Endodermal cell (in vitro differentiated cells): ENCODE results near the gene PRDM15. TPM values are rescaled to one million over a fixed set of nuclear protein-coding genes. Genes with fewer than 3 reads are reported as not detected.

Experiments used
- DNase-seq: peaks from one replicate; pipeline ENCODE4 v3.0.0-alpha.2; 2017
- H3K27ac ChIP-seq: 2 replicates; pipeline ENCODE4 v1.5.1; 2013; ENCODE audit warnings: mild to moderate bottlenecking, low read depth, low read length, moderate library complexity
- H3K27me3 ChIP-seq: 2 replicates; pipeline ENCODE4 v1.6.1; 2013; ENCODE audit warnings: mild to moderate bottlenecking, low read length, moderate library complexity; ENCODE audit not compliant: insufficient read depth, control insufficient read depth, poor library complexity, severe bottlenecking
- H3K36me3 ChIP-seq: 2 replicates; pipeline ENCODE4 v1.7.0; 2013; ENCODE audit warnings: mild to moderate bottlenecking, low read length, moderate library complexity; ENCODE audit not compliant: control insufficient read depth, insufficient read depth
- H3K4me1 ChIP-seq: one replicate; pipeline ENCODE4 v1.7.0; 2013; ENCODE audit warnings: low read length; ENCODE audit not compliant: control insufficient read depth, insufficient read depth
- H3K4me3 ChIP-seq: 2 replicates; pipeline ENCODE4 v1.5.1; 2013; ENCODE audit warnings: mild to moderate bottlenecking, low read length, moderate library complexity
- H3K9ac ChIP-seq: 2 replicates; pipeline ENCODE4 v1.6.1; 2013; ENCODE audit warnings: mild to moderate bottlenecking, low read length, moderate library complexity; ENCODE audit not compliant: poor library complexity, severe bottlenecking; ENCODE audit errors: extremely low read depth
- H3K9me3 ChIP-seq: 2 replicates; pipeline ENCODE4 v1.6.1; 2013; ENCODE audit warnings: mild to moderate bottlenecking, low read length, moderate library complexity; ENCODE audit not compliant: control insufficient read depth
- H3K27ac Mint-ChIP-seq: 2 replicates; pipeline ENCODE4 v1.8.0; 2020; ENCODE audit warnings: mixed read lengths
- H3K27me3 Mint-ChIP-seq: 2 replicates; pipeline ENCODE4 v1.8.0; 2021; ENCODE audit warnings: mild to moderate bottlenecking, mixed read lengths; ENCODE audit not compliant: insufficient read depth
- H3K36me3 Mint-ChIP-seq: 2 replicates; pipeline ENCODE4 v1.8.0; 2020; ENCODE audit warnings: low read depth, mixed read lengths
- H3K4me1 Mint-ChIP-seq: 2 replicates; pipeline ENCODE4 v1.8.0; 2020; ENCODE audit warnings: mixed read lengths
- H3K4me3 Mint-ChIP-seq: 2 replicates; pipeline ENCODE4 v1.8.0; 2020; ENCODE audit warnings: mild to moderate bottlenecking, moderate library complexity, mixed read lengths
- H3K9me3 Mint-ChIP-seq: 2 replicates; pipeline ENCODE4 v1.8.0; 2020; ENCODE audit warnings: mild to moderate bottlenecking, mixed read lengths
- WGBS, 2 experiments: methylation state at CpG; one replicate each; pipeline versions ENCODE4 v1.1.5 to v1.1.7; 2013; ENCODE audit warnings: missing lambda C conversion rate in 2 of 2, mixed read lengths in 1 of 2; ENCODE audit not compliant: insufficient coverage in 1 of 2, insufficient read length in 1 of 2; 5-methylcytosine and 5-hydroxymethylcytosine counted together
- total RNA-seq, 2 donors: library from RNA; stranded (reverse); fragmentation: NEBNext Ultra II Directional in 1 of 2; extraction: Animal tissue kit (Norgen Biotek cat#: 25700) in 1 of 2; gene quantifications; 2 replicates in 1 of 2; 3 replicates in 1 of 2; pipeline ENCODE4 v1.2.1, GENCODE V29; 2021
- TF ChIP-seq, protein P1 (sequence below): fragments of 200-600 bp; sonication (generic); conservative IDR thresholded peaks from 2 replicates; pipeline ENCODE4 v1.5.0; 2021; ENCODE audit warnings: antibody characterized with exemption, mild to moderate bottlenecking

Gene PRDM15
- total RNA-seq, 2 donors from 2014 or later: 8.8 to 10.1 TPM

DNA sequence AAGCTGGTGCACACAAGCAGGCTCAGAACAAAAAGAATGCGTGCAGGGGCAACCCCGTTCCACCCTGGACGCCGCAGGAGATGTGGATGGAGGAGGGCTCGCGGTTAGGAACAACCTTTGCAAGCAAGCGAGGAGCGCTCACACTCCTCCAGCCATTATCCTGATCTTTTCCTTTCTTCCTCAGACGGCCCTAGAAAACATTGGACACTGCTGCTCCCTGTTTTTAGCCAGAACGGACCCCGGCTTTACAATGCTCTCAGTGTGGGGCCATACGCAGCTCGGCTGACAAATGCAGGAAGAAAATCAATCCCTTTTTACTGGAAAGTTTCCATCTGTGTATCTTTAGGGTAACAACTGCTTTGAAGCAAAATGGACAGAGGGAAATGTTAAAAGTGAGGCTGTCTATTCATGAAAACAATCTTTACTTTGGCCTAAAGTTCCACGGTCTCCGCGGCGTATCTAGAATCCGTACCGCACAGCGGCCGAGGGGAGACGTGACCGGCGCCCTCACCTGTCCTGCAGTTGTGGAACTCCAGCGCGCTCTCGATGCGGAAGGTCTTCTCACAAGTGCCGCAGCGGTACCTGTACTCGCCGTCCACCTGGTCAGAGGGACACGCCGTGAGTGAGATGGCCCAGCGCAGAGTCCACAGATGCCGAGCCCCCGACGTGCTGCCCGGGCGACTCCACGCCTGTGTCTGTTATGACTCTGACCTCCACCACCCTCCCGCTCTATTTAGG lies 44.0 kb downstream of the PRDM15 start:
- Mint-ChIP-seq H3K9me3 (peaks cover 2% of the 10 kb centered on the region), H3K36me3 (peaks cover 38% of the 10 kb centered on the region)
- TF ChIP-seq, protein P1, sequence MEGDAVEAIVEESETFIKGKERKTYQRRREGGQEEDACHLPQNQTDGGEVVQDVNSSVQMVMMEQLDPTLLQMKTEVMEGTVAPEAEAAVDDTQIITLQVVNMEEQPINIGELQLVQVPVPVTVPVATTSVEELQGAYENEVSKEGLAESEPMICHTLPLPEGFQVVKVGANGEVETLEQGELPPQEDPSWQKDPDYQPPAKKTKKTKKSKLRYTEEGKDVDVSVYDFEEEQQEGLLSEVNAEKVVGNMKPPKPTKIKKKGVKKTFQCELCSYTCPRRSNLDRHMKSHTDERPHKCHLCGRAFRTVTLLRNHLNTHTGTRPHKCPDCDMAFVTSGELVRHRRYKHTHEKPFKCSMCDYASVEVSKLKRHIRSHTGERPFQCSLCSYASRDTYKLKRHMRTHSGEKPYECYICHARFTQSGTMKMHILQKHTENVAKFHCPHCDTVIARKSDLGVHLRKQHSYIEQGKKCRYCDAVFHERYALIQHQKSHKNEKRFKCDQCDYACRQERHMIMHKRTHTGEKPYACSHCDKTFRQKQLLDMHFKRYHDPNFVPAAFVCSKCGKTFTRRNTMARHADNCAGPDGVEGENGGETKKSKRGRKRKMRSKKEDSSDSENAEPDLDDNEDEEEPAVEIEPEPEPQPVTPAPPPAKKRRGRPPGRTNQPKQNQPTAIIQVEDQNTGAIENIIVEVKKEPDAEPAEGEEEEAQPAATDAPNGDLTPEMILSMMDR: no peak

DNA sequence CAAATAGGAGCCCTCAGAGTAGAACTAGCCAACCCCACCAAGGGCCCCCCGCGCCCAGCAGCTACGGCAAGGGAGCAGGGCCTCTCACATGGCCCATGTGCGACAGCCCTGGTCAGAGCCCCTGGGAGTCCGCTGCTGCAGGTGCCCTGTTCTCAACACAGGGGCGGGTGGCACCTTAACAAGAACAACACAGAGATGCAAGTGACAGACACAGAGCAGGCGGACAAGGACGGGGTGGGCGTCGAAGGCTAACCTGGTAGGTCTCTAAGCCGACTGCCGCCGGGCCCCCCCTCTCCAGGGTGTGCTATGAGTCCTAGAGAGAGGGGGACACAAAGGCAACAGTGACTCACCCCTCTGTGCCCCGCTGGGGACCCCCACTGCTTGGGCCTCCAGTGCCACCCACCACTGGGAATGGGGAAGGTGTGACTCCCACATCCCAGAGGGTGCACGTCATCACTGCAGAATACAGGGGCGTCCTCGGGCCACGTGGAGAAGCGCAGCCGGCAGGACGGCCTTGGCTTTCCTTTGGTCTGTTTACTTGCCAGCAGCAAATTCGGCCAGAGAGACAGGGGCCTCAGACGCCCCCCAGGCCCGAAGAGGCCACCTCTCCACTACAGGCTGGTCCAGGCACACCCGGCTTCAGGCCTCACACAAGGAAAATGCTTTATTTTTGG lies 44.8 kb downstream of the PRDM15 start:
- Mint-ChIP-seq H3K4me3 (no peak overlapping the region), H3K9me3 (no peaks in the 10 kb centered on the region), H3K4me1 (peaks cover 3% of the 10 kb centered on the region), H3K27ac (no peak overlapping the region), H3K36me3 (peaks cover 34% of the 10 kb centered on the region), H3K27me3 (no peaks in the 10 kb centered on the region)
- Histone ChIP-seq H3K27me3 (no peaks in the 10 kb centered on the region), H3K9ac (no peak overlapping the region), H3K4me1 (no peaks in the 10 kb centered on the region), H3K36me3 (peaks cover 37% of the 10 kb centered on the region), H3K27ac (no peak overlapping the region), H3K9me3 (no peaks in the 10 kb centered on the region), H3K4me3 (no peak overlapping the region)
- DNase-seq: no peak
- WGBS, 2 experiments: 83 to 85% methylated on average over 6 to 25 of the region's 25 CpGs
- TF ChIP-seq, protein P1: no peak

More for the DNA sequence above, 44.0 kb downstream of the PRDM15 start:
- 94 to 95% methylated on average over 41 to 42 of the region's 42 CpGs for WGBS, 2 experiments
- Histone ChIP-seq H3K36me3 (peaks cover 44% of the 10 kb centered on the region), H3K9me3 (no peaks in the 10 kb centered on the region), H3K27ac (no peak overlapping the region), H3K9ac (no peak overlapping the region), H3K4me3 (no peak overlapping the region), H3K4me1 (no peaks in the 10 kb centered on the region), H3K27me3 (no peaks in the 10 kb centered on the region)
- Mint-ChIP-seq H3K4me3 (no peak overlapping the region), H3K27ac (no peak overlapping the region), H3K4me1 (peaks cover 3% of the 10 kb centered on the region), H3K27me3 (no peaks in the 10 kb centered on the region)
- DNase-seq: no peak

DNA sequence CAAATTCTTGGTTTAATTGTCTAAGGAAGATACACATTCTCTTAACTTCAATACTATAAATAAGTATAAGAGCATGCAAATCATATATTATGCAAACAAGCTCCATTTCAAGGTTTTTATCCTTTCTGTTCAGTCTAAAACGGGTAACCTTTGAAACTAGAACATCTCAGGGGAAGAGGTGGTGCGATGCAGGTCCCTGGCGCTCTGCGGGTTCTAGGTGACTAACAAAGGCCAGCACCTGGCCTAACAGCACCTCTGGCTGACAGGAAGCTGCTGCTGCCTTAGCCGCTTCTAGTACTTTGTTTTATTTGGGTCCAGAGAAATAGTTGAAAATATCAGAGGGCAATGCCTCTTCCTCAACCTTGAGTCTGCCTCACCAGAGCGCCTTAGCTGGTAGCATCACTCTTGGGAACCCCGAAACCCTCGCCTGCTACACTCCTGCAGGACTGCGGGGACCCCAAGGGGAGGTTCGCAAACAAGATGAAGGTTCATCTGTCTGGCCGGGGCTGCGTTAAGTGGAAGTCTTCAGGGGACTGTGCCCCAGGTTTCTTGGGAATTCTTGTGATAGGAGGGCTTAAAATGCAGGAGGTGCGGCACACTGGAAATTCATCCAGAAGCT lies 45.5 kb downstream of the PRDM15 start:
- Mint-ChIP-seq H3K27ac (no peak overlapping the region), H3K4me1 (peaks cover 3% of the 10 kb centered on the region), H3K4me3 (no peak overlapping the region), H3K9me3 (no peaks in the 10 kb centered on the region), H3K27me3 (no peaks in the 10 kb centered on the region), H3K36me3 (peaks cover 28% of the 10 kb centered on the region)
- TF ChIP-seq, protein P1: no peak
- Histone ChIP-seq H3K4me3 (no peak overlapping the region), H3K4me1 (no peaks in the 10 kb centered on the region), H3K27me3 (no peaks in the 10 kb centered on the region), H3K9ac (no peak overlapping the region), H3K27ac (no peak overlapping the region), H3K9me3 (no peaks in the 10 kb centered on the region), H3K36me3 (peaks cover 32% of the 10 kb centered on the region)
- DNase-seq: no peak
- WGBS, 2 experiments: 91 to 97% methylated on average over 9 to 13 of the region's 13 CpGs
